Glutamatergic neuron (in vitro differentiated cells): Measurements from ENCODE around the gene COL19A1. TPM values are rescaled to one million over a fixed set of nuclear protein-coding genes. Genes with fewer than 3 reads are reported as not detected.

ENCODE experiments used
- DNase-seq: peaks from one replicate; pipeline ENCODE4 v3.0.0; 2022
- H3K27ac Mint-ChIP-seq: one replicate; pipeline ENCODE4 v1.8.0; 2020; ENCODE audit warnings: mild to moderate bottlenecking, mixed read lengths, inconsistent platforms; ENCODE audit not compliant: unreplicated experiment
- H3K27me3 Mint-ChIP-seq: one replicate; pipeline ENCODE4 v1.8.0; 2020; ENCODE audit warnings: mild to moderate bottlenecking, moderate library complexity, mixed read lengths, inconsistent platforms; ENCODE audit not compliant: unreplicated experiment
- H3K36me3 Mint-ChIP-seq: one replicate; pipeline ENCODE4 v1.8.0; 2020; ENCODE audit warnings: mild to moderate bottlenecking, mixed read lengths, inconsistent platforms; ENCODE audit not compliant: unreplicated experiment
- H3K4me1 Mint-ChIP-seq: one replicate; pipeline ENCODE4 v1.8.0; 2020; ENCODE audit warnings: mild to moderate bottlenecking, low read depth, mixed read lengths, inconsistent platforms; ENCODE audit not compliant: unreplicated experiment
- H3K4me3 Mint-ChIP-seq: one replicate; pipeline ENCODE4 v1.8.0; 2020; ENCODE audit warnings: mild to moderate bottlenecking, mixed read lengths, inconsistent platforms; ENCODE audit not compliant: unreplicated experiment
- H3K9me3 Mint-ChIP-seq: one replicate; pipeline ENCODE4 v1.8.0; 2020; ENCODE audit warnings: mild to moderate bottlenecking, moderate library complexity, mixed read lengths, inconsistent platforms; ENCODE audit not compliant: unreplicated experiment
- total RNA-seq: library from RNA; stranded (reverse); fragmentation: NEBNext Ultra II Directional; extraction: Animal tissue kit (Norgen Biotek cat#: 25700); gene quantifications from one replicate; pipeline ENCODE4 v1.2.1, GENCODE V29; 2021; ENCODE audit not compliant: unreplicated experiment
- TF ChIP-seq, protein P1 (sequence below): fragments of 200-600 bp; sonication (generic); IDR thresholded peaks from one replicate; pipeline ENCODE4 v1.5.0; 2021; ENCODE audit not compliant: partially characterized antibody, unreplicated experiment

The COL19A1 gene
- total RNA-seq, 1 donor from 2014 or later = 0.78 TPM

DNA sequence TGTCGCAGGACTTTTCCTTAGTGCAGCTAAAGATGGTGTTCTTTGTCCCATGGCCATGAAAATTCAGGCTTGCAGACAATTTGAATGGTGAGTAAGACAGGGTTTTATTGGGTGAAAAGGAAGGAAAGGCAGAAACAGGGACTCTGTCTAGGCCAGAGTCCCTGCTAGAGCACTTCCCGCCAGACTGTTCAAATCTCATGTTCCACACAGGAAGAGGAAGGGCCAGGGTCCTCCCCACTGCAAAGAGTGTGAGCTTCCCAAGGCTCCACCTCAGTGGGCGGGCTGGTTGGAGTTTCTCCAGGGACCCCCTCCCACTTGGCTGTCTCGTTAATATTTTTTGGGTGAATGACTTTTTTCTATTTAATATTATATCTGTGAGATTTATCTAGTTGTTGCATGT lies 29.0 kb downstream of the COL19A1 start:
- Mint-ChIP-seq H3K36me3 (peaks cover 6% of the 10 kb centered on the region), H3K27me3 (no peaks in the 10 kb centered on the region), H3K9me3 (no peaks in the 10 kb centered on the region), H3K4me3 (no peak overlapping the region), H3K27ac (peak overlapping the region; percentile 91), H3K4me1 (peaks cover 3% of the 10 kb centered on the region)
- TF ChIP-seq, protein P1, sequence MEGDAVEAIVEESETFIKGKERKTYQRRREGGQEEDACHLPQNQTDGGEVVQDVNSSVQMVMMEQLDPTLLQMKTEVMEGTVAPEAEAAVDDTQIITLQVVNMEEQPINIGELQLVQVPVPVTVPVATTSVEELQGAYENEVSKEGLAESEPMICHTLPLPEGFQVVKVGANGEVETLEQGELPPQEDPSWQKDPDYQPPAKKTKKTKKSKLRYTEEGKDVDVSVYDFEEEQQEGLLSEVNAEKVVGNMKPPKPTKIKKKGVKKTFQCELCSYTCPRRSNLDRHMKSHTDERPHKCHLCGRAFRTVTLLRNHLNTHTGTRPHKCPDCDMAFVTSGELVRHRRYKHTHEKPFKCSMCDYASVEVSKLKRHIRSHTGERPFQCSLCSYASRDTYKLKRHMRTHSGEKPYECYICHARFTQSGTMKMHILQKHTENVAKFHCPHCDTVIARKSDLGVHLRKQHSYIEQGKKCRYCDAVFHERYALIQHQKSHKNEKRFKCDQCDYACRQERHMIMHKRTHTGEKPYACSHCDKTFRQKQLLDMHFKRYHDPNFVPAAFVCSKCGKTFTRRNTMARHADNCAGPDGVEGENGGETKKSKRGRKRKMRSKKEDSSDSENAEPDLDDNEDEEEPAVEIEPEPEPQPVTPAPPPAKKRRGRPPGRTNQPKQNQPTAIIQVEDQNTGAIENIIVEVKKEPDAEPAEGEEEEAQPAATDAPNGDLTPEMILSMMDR = no peak
- DNase-seq = no peak

DNA sequence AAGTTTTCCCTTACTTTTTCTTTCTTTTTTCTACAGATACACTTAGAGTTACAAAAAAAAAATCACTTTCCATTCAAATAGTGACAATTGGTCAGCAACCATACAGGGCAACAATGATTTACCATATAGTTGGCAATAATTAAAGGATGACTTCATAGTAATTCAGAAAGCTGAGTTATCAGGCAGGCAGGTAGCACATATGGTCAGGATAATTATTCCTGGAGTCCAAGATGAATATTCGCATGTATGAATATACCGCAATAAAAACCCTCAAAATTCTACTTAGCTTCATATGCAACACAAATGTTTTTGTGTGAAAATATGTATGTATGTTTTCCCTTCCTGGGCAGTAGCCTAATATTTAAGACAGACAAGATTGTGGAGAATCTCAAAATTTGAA lies 34.5 kb downstream of the COL19A1 start:
- TF ChIP-seq, protein P1 = no peak
- Mint-ChIP-seq H3K27me3 (peaks cover 2% of the 10 kb centered on the region), H3K4me3 (no peak overlapping the region), H3K27ac (no peak overlapping the region), H3K9me3 (peaks cover 1% of the 10 kb centered on the region), H3K36me3 (no peaks in the 10 kb centered on the region), H3K4me1 (peaks cover 3% of the 10 kb centered on the region)
- no peak for DNase-seq

DNA sequence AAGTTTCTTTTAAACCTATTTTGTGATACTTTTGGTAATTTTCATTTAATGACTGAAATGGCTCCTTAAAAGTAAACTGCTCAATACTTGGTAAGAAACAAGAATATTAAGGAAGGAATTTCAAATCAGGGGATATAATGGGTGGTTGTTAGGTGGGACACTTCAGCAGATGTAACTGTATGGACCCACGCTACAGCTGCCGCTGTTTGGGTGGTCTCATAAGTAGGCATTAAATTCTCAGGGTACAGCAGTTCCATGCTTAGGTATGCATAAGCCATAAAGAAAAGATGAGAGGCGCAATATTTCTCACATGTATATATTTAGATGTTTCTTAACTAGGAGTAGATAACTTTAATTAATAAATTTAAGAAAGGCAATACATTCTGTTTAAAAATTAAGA lies 35.0 kb downstream of the COL19A1 start:
- DNase-seq = no peak
- Mint-ChIP-seq H3K27me3 (peaks cover 2% of the 10 kb centered on the region), H3K4me1 (peaks cover 3% of the 10 kb centered on the region), H3K9me3 (peaks cover 1% of the 10 kb centered on the region), H3K36me3 (no peaks in the 10 kb centered on the region), H3K27ac (no peak overlapping the region), H3K4me3 (no peak overlapping the region)
- TF ChIP-seq, protein P1 = no peak

- Mint-ChIP-seq H3K36me3 (no peaks in the 10 kb centered on the region), H3K9me3 (peaks cover 1% of the 10 kb centered on the region), H3K27me3 (peaks cover 3% of the 10 kb centered on the region), H3K4me1 (no peaks in the 10 kb centered on the region), H3K27ac (no peak overlapping the region), H3K4me3 (no peak overlapping the region)
- no peak for DNase-seq
- TF ChIP-seq, protein P1 = no peak
Observed at GRCh38 chr6:69907981-69908498, 41.7 kb downstream of the COL19A1 start.

DNA sequence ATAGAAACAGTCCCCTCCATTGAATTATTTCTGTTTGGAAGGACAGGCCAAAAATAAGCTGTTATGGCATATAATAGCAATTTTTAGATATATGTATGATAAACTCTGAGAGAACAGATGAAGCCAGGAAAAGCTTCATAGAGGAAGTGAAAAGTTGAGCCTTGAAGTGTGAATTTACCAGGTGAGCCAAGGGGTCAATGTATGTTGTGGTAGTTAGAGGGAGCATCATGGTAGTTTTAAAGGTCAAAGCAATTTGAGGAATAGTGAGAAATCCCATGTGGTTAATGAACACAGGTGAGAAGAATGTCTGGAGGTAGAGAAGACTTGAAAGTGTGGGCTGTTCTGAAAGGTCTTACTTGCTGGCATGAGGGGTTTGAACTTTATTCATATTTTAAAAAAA lies 47.0 kb downstream of the COL19A1 start:
- peaks cover 2% of the 10 kb centered on the region for H3K27me3 Mint-ChIP-seq
- no peak overlapping the region for H3K4me3 Mint-ChIP-seq
- H3K27ac Mint-ChIP-seq = no peak overlapping the region
- peaks cover 5% of the 10 kb centered on the region for H3K4me1 Mint-ChIP-seq
- H3K9me3 Mint-ChIP-seq = no peaks in the 10 kb centered on the region
- H3K36me3 Mint-ChIP-seq = no peaks in the 10 kb centered on the region
- no peak for DNase-seq
- TF ChIP-seq, protein P1 = no peak
